GM23338 (cell line): ENCODE data around the gene WNT5B.

Experiments used
- CREB1 ChIP-seq: fragments of 250-450 bp; sonication (Bioruptor Pico); IDR thresholded peaks from 2 replicates; pipeline ENCODE4 v1.5.0; 2020; ENCODE audit warnings: low read depth, mild to moderate bottlenecking, moderate library complexity
- EZH2 ChIP-seq: fragments of 200-600 bp; sonication (generic); IDR thresholded peaks from one replicate; pipeline ENCODE4 v1.8.0; 2017; ENCODE audit warnings: antibody characterized with exemption, mild to moderate bottlenecking, low read depth; ENCODE audit not compliant: unreplicated experiment
- EZH2phosphoT487 ChIP-seq: fragments of 200-600 bp; sonication (generic); IDR thresholded peaks from one replicate; pipeline ENCODE4 v1.8.1; 2018; ENCODE audit warnings: antibody characterized with exemption; ENCODE audit not compliant: unreplicated experiment
- JUNB ChIP-seq: IDR thresholded peaks from one replicate; pipeline ENCODE4 v1.6.1; 2016; ENCODE audit warnings: antibody characterized with exemption; ENCODE audit not compliant: unreplicated experiment
- NANOG ChIP-seq: IDR thresholded peaks from 2 replicates; pipeline ENCODE4 v1.6.1; 2016; ENCODE audit warnings: antibody characterized with exemption, borderline replicate concordance
- POLR2AphosphoS5 ChIP-seq: IDR thresholded peaks from 2 replicates; pipeline ENCODE4 v1.6.1; 2016; ENCODE audit warnings: antibody characterized with exemption, low read depth
- REST ChIP-seq: IDR thresholded peaks from one replicate; pipeline ENCODE4 v1.6.1; 2018; ENCODE audit warnings: antibody characterized with exemption; ENCODE audit not compliant: unreplicated experiment
- STAT1 ChIP-seq: IDR thresholded peaks from one replicate; pipeline ENCODE4 v1.6.1; 2016; ENCODE audit warnings: antibody characterized with exemption; ENCODE audit not compliant: unreplicated experiment
- ZNF114 ChIP-seq: fragments of 250-450 bp; sonication (Bioruptor Pico); IDR thresholded peaks from 2 replicates; pipeline ENCODE4 v1.5.0; 2020; ENCODE audit warnings: mild to moderate bottlenecking, moderate library complexity
- ZNF331 ChIP-seq: fragments of 250-450 bp; sonication (Bioruptor Pico); IDR thresholded peaks from 2 replicates; pipeline ENCODE4 v1.5.0; 2020; ENCODE audit warnings: low read depth, mild to moderate bottlenecking, moderate library complexity
- TF ChIP-seq, protein P1 (sequence below), 2 experiments: fragments of 200-600 bp in 1 of 2; sonication (generic) in 1 of 2; conservative IDR thresholded peaks; 2 replicates each; pipeline versions ENCODE4 v1.5.1 to v1.6.1; 2016 to 2017; ENCODE audit warnings: antibody characterized with exemption in 2 of 2, low read depth in 2 of 2, mild to moderate bottlenecking in 2 of 2, moderate library complexity in 1 of 2
- TF ChIP-seq, protein P2 (sequence below): fragments of 250-450 bp; sonication (Bioruptor Pico); IDR thresholded peaks from 2 replicates; pipeline ENCODE4 v1.5.0; 2020; ENCODE audit warnings: mild to moderate bottlenecking, moderate library complexity

GRCh38 chr12:1605129-1606020 is 23.7 kb upstream of the WNT5B start:
- TF ChIP-seq, protein P1, sequence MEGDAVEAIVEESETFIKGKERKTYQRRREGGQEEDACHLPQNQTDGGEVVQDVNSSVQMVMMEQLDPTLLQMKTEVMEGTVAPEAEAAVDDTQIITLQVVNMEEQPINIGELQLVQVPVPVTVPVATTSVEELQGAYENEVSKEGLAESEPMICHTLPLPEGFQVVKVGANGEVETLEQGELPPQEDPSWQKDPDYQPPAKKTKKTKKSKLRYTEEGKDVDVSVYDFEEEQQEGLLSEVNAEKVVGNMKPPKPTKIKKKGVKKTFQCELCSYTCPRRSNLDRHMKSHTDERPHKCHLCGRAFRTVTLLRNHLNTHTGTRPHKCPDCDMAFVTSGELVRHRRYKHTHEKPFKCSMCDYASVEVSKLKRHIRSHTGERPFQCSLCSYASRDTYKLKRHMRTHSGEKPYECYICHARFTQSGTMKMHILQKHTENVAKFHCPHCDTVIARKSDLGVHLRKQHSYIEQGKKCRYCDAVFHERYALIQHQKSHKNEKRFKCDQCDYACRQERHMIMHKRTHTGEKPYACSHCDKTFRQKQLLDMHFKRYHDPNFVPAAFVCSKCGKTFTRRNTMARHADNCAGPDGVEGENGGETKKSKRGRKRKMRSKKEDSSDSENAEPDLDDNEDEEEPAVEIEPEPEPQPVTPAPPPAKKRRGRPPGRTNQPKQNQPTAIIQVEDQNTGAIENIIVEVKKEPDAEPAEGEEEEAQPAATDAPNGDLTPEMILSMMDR (conservative IDR thresholded peaks at IDR 0.05; ENCODE audit: low read depth in 2 of 2), result peak; percentile 80 to 92
- TF ChIP-seq EZH2phosphoT487 (no peak), POLR2AphosphoS5 (no peak), EZH2 (no peak), ZNF114 (CRISPR knock-in tag) (no peak), NANOG (no peak), REST (no peak), STAT1 (no peak), CREB1 (CRISPR knock-in tag) (no peak), ZNF331 (no peak), JUNB (no peak)
- TF ChIP-seq, protein P2, sequence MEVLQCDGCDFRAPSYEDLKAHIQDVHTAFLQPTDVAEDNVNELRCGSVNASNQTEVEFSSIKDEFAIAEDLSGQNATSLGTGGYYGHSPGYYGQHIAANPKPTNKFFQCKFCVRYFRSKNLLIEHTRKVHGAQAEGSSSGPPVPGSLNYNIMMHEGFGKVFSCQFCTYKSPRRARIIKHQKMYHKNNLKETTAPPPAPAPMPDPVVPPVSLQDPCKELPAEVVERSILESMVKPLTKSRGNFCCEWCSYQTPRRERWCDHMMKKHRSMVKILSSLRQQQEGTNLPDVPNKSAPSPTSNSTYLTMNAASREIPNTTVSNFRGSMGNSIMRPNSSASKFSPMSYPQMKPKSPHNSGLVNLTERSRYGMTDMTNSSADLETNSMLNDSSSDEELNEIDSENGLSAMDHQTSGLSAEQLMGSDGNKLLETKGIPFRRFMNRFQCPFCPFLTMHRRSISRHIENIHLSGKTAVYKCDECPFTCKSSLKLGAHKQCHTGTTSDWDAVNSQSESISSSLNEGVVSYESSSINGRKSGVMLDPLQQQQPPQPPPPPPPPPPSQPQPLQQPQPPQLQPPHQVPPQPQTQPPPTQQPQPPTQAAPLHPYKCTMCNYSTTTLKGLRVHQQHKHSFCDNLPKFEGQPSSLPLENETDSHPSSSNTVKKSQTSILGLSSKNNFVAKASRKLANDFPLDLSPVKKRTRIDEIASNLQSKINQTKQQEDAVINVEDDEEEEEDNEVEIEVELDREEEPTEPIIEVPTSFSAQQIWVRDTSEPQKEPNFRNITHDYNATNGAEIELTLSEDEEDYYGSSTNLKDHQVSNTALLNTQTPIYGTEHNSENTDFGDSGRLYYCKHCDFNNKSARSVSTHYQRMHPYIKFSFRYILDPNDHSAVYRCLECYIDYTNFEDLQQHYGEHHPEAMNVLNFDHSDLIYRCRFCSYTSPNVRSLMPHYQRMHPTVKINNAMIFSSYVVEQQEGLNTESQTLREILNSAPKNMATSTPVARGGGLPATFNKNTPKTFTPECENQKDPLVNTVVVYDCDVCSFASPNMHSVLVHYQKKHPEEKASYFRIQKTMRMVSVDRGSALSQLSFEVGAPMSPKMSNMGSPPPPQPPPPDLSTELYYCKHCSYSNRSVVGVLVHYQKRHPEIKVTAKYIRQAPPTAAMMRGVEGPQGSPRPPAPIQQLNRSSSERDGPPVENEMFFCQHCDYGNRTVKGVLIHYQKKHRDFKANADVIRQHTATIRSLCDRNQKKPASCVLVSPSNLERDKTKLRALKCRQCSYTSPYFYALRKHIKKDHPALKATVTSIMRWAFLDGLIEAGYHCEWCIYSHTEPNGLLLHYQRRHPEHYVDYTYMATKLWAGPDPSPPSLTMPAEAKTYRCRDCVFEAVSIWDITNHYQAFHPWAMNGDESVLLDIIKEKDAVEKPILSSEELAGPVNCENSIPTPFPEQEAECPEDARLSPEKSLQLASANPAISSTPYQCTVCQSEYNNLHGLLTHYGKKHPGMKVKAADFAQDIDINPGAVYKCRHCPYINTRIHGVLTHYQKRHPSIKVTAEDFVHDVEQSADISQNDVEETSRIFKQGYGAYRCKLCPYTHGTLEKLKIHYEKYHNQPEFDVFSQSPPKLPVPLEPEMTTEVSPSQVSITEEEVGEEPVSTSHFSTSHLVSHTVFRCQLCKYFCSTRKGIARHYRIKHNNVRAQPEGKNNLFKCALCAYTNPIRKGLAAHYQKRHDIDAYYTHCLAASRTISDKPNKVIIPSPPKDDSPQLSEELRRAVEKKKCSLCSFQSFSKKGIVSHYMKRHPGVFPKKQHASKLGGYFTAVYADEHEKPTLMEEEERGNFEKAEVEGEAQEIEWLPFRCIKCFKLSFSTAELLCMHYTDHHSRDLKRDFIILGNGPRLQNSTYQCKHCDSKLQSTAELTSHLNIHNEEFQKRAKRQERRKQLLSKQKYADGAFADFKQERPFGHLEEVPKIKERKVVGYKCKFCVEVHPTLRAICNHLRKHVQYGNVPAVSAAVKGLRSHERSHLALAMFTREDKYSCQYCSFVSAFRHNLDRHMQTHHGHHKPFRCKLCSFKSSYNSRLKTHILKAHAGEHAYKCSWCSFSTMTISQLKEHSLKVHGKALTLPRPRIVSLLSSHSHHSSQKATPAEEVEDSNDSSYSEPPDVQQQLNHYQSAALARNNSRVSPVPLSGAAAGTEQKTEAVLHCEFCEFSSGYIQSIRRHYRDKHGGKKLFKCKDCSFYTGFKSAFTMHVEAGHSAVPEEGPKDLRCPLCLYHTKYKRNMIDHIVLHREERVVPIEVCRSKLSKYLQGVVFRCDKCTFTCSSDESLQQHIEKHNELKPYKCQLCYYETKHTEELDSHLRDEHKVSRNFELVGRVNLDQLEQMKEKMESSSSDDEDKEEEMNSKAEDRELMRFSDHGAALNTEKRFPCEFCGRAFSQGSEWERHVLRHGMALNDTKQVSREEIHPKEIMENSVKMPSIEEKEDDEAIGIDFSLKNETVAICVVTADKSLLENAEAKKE (CRISPR knock-in tag), result no peak
